GM23248 (cell line): Measurements from ENCODE around the gene PAPOLG.

Experiments
- EZH2 ChIP-seq: fragments of 200-600 bp; sonication (generic); IDR thresholded peaks from 2 replicates; pipeline ENCODE4 v1.6.1; 2018; ENCODE audit warnings: antibody characterized with exemption, mild to moderate bottlenecking; ENCODE audit not compliant: insufficient read depth, poor library complexity, severe bottlenecking
- EZH2phosphoT487 ChIP-seq: fragments of 200-600 bp; sonication (generic); IDR thresholded peaks from 2 replicates; pipeline ENCODE4 v1.6.1; 2018; ENCODE audit warnings: antibody characterized with exemption, moderate library complexity, mild to moderate bottlenecking, low read depth; ENCODE audit not compliant: insufficient read depth

DNA sequence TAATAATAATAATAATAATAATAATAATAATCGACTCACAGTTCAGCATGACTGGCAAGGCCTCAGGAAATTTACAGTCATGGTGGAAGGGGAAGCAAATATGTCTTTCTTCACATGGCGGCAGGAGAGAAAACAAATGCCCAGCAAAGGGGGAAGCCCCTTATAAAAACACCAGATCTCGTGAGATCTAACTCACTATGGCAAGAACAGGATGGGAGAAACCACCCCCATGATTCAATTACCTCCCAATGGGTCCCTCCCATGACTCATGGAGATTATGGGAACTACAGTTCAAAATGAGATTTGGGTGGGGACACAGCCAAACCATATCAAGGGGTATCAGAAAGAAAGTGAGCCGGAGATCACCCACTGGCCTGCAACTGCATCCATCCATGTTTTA is 40.5 kb upstream of the PAPOLG start:
- TF ChIP-seq EZH2 (no peak), EZH2phosphoT487 (no peak)
